ENCODE data around the gene SAMD5.

Gene SAMD5

GRCh38 chr6:147561726-147562125, 53.2 kb downstream of the SAMD5 start:
- no peak for DNase-seq (ENCODE audit: extremely low read depth, insufficient read length)
- no peak for TF ChIP-seq CTCF (IDR thresholded peaks at IDR 0.05; ENCODE audit: insufficient read depth, low read length, poor library complexity, severe bottlenecking)

GRCh38 chr6:147563472-147563871, 55.0 kb downstream of the SAMD5 start:
- Histone ChIP-seq H3K4me3 (replicated peaks; ENCODE audit: low read depth, low read length) (no peak overlapping the region), H3K27me3 (replicated peaks; ENCODE audit: control insufficient read depth, insufficient read depth, low read length) (no peaks in the 10 kb centered on the region), H3K36me3 (ENCODE audit: control insufficient read depth, insufficient read depth, low read length) (no peaks in the 10 kb centered on the region)
- DNase-seq (ENCODE audit: extremely low read depth, insufficient read length) = no peak
- TF ChIP-seq CTCF (IDR thresholded peaks at IDR 0.05; ENCODE audit: insufficient read depth, low read length, poor library complexity, severe bottlenecking) = no peak

More at GRCh38 chr6:147561726-147562125, 53.2 kb downstream of the SAMD5 start:
- H3K27me3 ChIP-seq (replicated peaks; ENCODE audit: control insufficient read depth, insufficient read depth, low read length) = no peaks in the 10 kb centered on the region
- H3K4me3 ChIP-seq (replicated peaks; ENCODE audit: low read depth, low read length) = no peak overlapping the region
- no peaks in the 10 kb centered on the region for H3K36me3 ChIP-seq (ENCODE audit: control insufficient read depth, insufficient read depth, low read length)

- no peak overlapping the region for H3K4me3 ChIP-seq (replicated peaks; ENCODE audit: low read depth, low read length)
- no peaks in the 10 kb centered on the region for H3K36me3 ChIP-seq (ENCODE audit: control insufficient read depth, insufficient read depth, low read length)
- H3K27me3 ChIP-seq (replicated peaks; ENCODE audit: control insufficient read depth, insufficient read depth, low read length) = no peaks in the 10 kb centered on the region
- no peak for TF ChIP-seq CTCF (IDR thresholded peaks at IDR 0.05; ENCODE audit: insufficient read depth, low read length, poor library complexity, severe bottlenecking)
- DNase-seq (ENCODE audit: extremely low read depth, insufficient read length) = no peak
These were observed 56.1 kb downstream of the SAMD5 start for GRCh38 chr6:147564556-147564955.

- DNase-seq (ENCODE audit: extremely low read depth, insufficient read length) = no peak
- Histone ChIP-seq H3K27me3 (replicated peaks; ENCODE audit: control insufficient read depth, insufficient read depth, low read length) (no peaks in the 10 kb centered on the region), H3K36me3 (ENCODE audit: control insufficient read depth, insufficient read depth, low read length) (no peaks in the 10 kb centered on the region), H3K4me3 (replicated peaks; ENCODE audit: low read depth, low read length) (no peak overlapping the region)
- TF ChIP-seq CTCF (IDR thresholded peaks at IDR 0.05; ENCODE audit: insufficient read depth, low read length, poor library complexity, severe bottlenecking) = no peak
These were observed 57.9 kb downstream of the SAMD5 start for GRCh38 chr6:147566244-147566898.

GRCh38 chr6:147567141-147567805, 58.8 kb downstream of the SAMD5 start:
- no peaks in the 10 kb centered on the region for H3K36me3 ChIP-seq (ENCODE audit: control insufficient read depth, insufficient read depth, low read length)
- DNase-seq (ENCODE audit: extremely low read depth, insufficient read length) = no peak
- TF ChIP-seq CTCF (IDR thresholded peaks at IDR 0.05; ENCODE audit: insufficient read depth, low read length, poor library complexity, severe bottlenecking) = no peak
- no peak overlapping the region for H3K4me3 ChIP-seq (replicated peaks; ENCODE audit: low read depth, low read length)
- no peaks in the 10 kb centered on the region for H3K27me3 ChIP-seq (replicated peaks; ENCODE audit: control insufficient read depth, insufficient read depth, low read length)

All from GM06990 (cell line).